ENCODE measurements around the gene TMEM212.
"Not testable (repeated sequence)": the region's sequence is repeated elsewhere in the genome, so short reads cannot be mapped to it uniquely, and the experiment has no call there.

The TMEM212 gene

DNA sequence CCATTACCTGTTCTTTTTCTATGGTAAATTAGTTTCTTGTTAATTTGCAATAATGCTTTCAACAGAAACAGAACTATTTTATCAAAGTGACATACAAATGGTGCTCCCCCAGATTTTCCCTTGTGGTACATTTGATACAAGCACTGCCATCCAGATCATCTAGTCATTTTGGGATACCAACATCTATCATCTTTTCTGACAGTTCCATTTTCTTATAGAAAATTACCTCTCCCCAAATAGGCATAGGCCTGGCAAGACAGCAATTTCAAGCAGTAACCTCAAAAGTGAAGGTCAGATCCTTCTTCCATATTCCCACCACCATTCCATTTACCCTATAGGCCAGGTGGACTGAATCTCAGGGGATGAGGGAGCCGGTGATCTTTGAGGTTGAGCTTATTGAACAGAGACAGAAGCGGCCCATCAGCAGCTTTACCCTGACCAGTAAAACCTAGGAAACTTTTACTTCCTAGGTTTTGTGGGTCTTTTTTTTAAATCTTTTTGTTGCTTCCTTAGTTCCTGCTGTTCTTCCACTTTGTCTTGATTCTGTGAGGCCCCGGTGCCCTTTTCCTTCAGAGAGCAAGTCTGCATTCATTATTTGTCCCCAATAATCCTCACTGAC is 29.8 kb upstream of the TMEM212 start:
- no peak for DNase-seq

DNA sequence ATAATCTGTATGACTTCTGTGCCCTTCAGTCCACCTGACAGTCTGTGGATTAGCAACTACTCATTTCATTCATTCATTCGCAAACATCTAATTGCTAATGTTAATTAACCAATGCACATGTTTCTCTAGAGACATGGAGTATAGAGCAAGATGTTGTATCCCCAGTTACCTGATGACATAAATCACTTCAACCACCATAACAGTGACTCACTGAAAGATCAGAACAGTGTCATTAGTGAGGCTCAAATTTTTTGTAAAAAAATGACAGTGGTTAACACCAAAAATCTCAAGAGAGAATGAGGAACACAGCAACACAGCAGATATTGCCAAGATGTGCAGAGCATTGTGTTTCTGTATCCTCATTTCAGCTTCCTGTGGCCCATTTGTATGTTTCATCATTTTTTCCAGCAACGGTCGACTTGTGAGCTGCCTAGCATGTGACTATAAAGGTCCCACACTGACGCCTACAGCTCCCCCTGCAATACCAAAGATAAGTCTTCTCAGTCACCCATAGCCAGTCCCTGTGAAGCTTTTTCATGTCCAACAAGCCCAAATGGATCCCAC is 29.2 kb upstream of the TMEM212 start:
- DNase-seq, result no peak

DNA sequence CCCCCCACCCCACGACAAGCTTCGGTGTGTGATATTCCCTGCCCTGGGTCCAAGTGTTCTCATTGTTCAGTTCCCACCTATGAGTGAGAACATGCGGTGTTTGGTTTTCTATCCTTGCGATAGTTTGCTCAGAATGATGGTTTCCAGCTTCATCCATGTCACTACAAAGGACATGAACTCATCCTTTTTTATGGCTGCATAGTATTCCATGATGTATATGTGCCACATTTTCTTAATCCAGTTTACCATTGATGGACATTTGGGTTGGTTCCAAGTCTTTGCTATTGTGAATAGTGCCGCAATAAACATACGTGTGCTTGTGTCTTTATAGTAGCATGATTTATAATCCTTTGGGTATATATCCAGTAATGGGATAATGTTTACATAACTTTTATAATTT is 28.5 kb upstream of the TMEM212 start:
- DNase-seq, result not testable (repeated sequence)

DNA sequence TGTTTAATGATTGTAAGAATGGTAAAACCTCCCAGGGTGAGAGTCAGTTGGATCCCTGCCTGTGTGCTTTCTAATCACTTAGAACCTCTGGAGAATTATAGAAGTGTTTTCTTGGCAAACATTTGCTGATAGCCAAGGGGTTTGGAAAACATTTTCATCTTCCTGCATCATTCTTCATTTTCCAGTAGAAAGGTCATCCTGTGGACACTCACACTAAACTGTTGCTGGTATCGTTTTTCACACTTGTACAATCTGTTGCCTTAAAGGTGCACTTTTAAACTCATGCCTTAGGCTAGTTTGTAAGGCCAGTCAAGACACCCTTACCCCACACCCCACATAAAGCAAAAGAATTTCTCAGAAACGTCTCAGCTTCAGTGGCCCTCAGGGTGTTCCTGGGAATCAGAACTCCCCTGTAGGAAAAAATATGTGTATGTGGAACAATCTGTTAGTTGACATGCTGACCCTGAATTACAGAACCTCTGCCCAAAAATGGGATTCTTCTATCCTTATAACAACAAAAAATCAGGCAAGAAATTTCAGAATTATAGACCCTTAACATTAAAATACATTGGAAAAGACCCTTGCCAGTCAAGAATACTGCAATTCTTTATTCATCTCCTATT is 27.1 kb upstream of the TMEM212 start:
- no peak for DNase-seq

DNA sequence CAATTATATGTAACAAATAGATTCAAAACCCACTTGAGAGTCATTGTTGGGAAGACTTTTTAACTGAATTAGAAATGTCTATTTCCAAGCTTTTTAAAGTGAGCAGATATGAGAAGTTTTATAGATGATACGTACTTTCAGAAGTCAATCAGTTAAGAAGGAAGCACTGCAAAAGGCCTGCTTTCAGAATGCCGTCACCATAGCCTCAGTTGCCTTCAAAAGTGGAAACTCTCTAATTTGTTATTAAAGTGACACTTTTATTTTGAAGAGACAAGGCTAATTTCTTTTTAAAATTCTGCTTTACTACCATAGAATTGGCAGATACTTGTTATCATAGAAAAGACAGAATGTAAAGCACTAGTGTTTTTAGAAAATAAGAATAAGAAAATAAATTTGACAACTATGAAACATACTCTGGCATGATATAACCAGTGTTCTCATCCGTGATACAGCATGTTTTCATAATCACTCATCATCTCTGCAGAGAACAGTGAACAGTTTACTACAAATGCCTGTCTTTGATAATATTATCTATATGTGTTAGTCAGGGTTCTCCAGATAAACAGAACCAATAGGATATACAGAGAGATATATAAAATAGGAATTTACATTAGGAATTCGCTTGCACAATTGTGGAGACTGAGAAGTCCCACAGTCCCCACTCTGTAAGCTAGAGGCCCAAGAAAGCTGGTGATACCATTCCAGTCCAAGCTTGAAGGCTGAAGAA is 25.9 kb upstream of the TMEM212 start:
- DNase-seq, result no peak

DNA sequence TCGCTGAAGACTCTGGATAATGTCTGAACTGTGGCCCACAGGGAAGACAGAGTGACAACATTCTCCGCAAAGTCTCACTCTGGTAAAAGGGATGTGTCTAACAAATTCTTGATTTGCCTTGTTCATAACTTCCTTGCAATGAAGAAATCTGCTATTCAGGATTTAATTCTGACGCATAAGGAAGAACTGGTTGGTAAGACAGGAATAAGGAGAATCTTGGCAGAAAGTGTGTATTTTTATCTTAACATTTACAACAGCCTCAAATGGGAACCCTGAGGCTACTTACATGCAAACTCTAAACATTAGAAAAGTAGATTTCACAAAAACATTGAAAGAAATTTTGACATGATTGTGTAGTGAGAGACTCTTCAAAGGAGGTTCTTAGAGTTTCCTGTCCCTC is 22.1 kb upstream of the TMEM212 start:
- no peak for DNase-seq

DNA sequence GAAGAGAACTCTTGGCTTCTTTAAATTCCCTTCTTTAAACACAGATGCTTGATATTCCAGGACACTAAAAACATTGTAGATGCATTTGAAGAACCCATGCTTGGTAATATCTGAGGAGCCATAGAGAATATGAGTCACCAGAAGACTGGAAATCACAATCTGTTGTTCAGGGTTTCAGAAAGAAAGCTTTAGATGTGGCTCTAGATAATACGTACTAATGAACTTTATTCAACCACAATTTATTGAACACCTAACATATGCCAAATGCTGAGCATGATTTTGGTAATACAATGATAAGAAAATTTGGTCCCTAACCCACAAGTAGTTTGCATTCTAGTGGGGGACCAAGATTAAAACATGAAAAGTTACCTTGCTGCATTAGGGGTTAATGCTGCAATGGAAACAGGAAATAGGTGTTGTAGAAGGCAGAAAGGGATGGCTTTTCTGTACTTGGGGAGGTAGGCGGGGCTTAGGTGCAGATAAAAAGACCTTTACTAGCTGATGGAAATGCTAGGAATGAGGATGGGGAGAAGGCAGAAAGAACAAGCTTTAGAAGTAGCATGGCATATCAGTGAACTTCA is 21.3 kb upstream of the TMEM212 start:
- no peak for DNase-seq

DNA sequence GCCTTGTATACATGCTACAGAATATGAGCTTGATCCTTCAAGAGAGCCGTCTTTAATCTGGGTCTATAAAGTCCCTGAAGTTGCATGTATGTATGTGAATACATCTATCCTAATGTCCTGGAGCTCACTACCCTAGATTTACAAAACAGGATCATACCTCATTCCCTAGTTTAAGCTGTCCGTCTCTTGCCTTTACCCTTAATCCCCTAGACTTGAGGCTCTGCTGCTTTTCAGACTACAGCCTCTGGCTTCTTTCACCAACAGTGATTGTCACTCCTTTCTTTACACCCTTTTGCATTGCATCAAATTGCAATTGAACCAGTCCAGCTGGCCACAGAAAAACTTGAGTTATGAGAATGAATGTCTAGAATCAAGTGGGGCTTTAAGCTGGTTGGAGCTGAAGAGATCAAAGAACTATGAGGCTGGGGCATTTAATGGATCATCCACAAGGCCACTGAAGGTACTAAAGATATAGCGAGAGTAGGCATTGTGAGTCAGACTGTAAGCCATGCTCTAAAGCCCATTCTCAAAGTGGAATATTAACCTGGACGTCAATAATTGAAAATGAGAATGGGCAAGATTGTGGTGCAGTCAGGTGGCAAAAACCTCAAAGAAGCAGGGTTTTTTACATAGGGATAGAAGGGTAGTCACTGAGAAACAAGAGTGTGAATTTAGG is 20.6 kb upstream of the TMEM212 start:
- DNase-seq, result no peak

DNA sequence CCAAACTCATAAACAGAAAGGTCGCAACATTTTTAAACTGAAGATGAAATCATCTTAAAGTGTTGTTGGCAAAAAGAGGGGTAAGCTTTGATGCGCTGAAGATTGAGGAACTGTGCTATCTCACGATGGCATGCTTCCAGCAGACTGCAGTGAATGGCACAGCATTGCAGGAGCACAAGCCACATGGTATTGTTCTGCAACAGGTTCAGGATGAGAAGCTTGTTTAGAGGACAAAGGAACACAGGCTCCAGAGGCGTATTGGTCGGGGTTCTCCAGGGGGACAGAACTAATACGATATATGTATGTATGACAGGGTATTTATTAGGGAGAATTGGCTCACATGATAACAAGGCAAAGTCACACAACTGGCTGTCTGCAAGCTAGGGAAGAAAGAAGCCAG is 19.0 kb upstream of the TMEM212 start:
- DNase-seq, result no peak

DNA sequence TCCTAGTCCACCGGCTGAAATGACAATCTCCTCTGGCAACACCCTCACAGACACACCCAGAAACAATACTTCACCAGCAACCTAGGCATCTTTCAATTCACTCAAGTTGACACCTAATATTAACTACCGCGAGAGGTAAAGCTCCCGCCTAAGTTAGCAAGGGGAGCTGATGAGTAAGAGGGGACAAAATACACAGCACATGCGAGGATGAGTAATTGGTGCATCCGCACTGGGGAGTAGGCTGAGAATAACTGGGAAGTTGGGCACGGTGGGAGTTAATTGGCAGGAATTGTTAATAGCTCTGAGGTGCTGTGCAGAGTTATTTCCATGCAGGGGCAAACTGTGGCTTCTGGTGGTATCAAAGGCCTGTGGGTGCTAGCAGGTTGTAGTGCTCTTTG is 18.3 kb upstream of the TMEM212 start:
- DNase-seq, result no peak

DNA sequence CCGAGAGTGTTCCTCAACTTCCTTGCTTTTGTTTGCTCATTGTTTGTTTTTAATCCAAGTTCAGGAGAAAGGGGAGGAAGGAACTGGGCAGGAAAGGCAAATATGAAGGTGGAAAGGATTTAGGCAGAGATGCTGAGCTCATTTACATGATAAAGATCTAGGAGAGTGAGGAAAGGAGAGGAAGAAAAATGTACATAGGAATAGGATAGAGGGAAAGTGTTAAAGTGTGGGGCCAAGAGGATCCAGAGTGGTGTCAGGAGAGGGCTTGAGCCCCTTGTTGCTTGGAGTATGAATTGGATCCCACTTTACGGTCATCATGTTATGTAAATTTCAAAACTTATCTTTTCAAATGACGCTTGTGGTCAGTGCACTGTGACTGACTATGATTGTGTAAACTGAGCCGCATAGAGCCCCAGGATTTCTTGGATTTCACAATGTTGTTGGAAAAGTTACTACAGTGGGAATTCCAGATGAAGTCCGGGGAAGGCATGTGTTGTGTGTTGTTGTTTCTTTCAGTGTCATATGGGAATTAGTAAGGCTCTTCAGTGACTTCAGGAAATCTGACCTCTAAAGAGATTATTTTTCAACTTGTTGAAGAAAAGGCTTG is 17.8 kb upstream of the TMEM212 start:
- no peak for DNase-seq

DNA sequence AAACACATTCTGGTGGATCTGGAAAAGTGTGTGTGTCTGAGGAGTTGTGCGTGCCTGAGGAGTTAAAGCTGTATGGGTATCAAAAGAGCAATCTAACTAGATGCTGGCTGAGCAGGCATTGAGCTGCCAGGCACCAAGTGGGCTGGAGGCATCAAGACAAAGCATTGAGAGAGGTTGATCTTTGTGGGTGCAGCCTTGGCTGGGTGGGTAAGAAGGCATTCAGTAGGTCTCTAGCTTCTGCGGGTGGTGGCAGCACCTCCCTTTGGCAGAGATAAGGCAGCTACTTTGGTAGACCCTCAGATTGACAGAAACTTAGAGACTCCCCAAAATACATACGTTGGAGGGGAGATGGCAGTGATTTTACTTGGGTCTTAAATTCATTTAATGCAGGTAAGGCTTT is 15.8 kb upstream of the TMEM212 start:
- no peak for DNase-seq

DNA sequence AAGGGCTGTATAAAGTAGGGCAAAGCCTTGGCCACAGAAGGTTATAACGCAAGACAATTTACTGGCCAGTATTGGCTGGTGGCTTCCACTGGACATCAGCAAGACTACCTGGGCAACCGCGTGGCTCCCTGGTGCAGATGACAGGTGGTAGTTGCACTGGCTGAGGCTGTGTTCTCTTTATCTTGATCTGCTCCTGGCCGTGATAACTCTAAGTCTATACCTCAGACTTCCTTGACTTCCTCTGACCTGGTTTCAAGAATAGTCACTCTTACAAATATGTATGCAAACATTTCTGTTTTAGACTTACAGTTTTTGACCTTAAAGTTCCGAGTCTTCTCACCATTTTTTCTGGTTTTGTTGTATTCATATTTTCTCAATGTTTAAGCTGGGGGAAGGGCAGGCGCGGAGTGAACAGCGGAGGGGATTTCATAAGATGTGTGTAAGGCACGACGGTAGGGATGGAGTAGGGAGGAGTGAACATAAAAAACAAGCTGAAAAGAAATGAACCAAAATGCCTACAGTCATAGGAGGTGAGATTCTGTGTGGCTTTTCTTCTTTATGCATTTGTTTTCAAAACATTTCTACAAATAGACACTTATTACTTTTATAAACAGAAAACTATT is 15.2 kb upstream of the TMEM212 start:
- no peak for DNase-seq

DNA sequence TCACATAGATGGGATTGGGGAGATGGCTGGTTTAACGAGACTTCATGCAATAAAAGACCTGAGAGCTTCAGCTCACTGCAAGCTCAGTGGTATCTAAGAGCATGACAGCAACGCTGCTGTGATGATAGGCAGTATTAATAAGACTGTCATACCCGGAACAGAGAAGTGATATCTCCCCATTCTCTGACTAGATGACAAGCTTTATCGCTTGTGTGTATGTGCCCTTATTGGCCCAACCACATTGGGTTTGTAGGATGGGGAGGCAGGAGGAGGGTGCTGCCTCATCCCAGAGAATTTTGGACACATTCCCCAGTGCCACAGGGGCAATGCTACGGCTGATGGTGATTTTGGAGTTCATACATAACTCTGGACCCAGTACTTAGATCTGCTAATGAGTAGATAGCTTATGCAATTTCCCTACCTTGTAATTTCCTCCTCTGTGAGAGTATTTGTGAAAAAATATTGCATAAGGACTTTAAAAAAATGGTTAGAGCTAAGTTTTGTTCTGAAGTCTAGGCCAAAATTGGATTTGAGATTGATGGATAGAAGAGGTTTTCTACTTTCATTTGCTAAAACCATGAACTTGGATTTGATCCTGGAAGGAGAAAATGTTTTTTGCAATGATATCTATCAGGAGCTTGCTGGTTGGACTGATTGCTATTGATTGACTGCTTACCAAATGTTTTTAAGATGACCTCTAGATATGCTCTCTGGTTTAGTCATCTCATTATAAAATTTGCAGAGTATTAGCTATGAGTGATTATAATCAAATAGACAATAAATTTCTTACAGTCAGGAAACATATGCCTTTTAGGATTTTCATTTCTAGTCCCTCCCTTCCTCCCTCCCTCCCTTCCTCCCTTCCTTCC is 14.0 kb upstream of the TMEM212 start:
- no peak for DNase-seq

DNA sequence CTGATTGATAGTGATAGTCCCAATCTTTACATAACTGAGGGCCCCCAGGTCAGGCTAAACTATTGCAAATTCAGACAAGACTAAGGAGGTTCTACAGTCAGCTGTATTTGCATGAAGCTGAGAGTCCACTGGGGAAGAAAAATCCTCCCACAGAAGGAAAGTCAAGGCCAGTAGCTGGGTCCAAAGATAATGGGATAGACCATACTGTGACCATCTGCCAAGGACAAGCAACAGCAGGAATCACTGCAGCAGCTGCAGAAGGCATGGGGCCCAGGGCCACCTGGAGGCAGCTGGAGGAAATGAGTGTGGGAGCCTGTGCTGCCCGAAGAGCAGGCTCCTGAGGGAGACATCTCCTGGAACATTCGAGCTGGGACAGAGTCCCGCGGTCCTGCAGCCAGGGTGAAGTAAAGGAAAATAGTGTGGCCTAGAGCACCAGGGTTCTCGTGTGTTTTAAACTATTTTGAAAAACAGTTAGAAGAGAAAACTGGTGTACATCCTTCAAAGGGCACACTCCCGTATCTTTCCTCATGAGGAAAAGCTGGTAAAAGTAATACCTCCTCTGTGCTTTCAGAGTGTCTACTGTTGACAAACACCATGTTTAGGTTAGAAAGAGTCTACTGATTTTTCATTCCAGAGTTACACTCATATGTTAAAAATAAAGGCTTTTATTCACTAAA is 13.2 kb upstream of the TMEM212 start:
- DNase-seq, result no peak

DNA sequence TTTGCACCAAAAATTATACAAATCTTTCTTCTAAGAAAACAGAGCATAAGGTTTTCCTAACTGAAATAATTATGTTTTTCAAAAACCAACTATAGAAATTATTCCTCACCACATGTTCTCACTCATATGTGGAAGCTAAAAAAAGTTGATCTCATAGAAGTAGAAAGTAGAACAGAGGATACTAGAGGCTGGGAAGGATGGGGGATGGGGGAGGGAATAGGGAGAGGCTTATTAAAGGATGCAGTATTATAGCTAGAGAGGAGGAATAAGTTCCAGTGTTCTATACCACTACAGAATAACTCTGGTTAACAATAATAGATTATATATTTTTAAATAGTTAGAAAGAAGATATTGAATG is 12.7 kb upstream of the TMEM212 start:
- no peak for DNase-seq

DNA sequence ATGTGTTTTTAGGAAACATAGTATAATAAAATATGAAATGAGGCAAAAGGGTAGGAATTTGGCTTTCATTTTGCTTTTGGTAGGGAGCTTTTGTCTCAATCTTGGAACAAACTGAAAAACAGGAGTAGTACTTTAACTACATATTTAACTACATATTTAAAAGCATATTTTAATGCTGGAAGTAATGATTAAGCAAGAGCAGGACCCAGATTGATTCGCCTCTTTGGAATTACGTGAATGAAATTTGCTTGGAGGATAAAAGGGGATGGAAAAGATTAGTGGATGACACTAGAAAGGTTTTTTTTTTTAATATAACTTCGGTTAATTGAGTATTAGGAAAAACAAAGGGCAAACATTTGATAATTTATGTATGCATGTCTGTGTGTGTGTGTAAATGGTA is 11.2 kb upstream of the TMEM212 start:
- no peak for DNase-seq

DNA sequence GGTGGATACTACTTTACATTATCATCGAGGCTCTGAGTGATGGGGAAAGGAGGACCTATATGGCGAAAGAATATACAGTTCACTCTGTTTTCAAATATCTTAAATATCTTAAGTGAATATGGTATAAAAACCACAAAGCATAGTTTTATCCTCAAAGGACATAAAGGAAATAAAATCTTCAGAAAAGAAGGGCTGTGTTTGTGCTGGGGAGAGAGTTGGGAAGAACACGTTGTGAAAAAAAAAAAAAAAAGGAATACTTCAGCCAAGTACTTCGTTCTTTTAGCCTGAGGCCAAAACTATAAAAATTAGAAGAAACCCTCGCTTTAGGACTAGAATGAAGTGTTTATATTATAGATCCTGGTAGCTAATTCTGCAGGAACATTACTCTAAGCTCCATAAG is 10.2 kb upstream of the TMEM212 start:
- no peak for DNase-seq

DNA sequence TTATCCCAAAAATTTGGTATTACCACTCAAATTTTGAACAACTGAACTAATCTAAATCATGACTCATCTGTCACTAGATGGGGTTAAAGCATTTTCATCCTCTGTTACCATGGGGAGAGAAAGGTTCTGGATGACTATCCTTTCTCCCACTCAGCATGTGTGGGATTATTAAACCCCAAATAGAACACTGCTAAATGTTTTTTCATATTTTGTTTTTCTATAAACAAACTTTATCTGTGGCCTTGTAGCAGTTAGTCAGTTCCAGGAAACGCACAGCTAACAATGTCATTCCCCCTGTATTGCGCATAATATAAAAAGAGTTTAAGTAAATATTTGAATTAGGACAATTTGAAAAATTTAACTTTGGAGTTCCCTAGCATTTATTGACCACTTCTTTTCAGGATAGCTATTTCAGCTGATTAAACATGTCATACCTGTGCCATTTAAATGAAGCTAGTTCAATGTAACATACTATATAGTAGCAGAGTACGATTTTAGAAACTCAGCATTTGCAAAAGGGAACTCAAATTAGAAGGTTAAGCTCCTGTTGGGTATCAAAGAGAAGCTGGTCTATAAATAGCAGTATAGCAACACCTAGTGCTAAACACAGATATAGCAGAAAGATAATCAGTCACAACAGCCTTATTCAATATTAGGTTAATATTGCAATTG is 9.2 kb upstream of the TMEM212 start:
- no peak for DNase-seq

DNA sequence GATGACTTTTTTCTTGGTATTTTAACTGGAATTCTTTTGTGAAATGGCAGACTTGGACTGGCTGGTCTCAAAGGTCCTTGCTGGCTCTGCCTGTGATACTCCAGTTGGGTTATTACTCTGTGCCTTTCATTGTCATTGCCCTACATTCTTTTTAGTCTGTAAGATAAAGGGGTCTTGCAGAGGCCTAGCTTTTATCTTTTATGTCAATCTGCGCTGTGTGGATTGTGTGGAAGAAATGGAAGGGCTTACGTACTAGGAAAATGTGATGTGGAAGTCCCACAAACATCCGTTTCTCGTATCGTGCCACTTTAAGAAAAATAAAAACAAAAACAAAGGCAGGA is 8.7 kb upstream of the TMEM212 start:
- no peak for DNase-seq

Data from activated CD4-positive, alpha-beta T cell treated with anti-CD3 and anti-CD28 coated beads, Interleukin-2, amount 50 U/mL, for 4 hours (primary cell).